Activated CD8-positive, alpha-beta T cell treated with anti-CD3 and anti-CD28 coated beads for 36 hours (primary cell): ENCODE results near the gene EPHA4. TPM values are rescaled to one million over a fixed set of nuclear protein-coding genes. Genes with fewer than 3 reads are reported as not detected.

Experiments
- ATAC-seq: fragments of 200-7000 bp; cut with Tn5 transposase; one replicate; pipeline ENCODE4 v1.10.0; 2021; ENCODE audit warnings: mild to moderate bottlenecking, moderate library complexity
- CTCF ChIA-PET: fragments of 350-600 bp; sonication (Branson Sonifier 250); formaldehyde crosslinking; loops from one replicate; lab custom pipeline; 2021; ENCODE audit warnings: antibody characterized with exemption; lab: Charles Lee
- POLR2A ChIA-PET: fragments of 350-600 bp; sonication (Branson Sonifier 250); formaldehyde crosslinking; loops from one replicate; lab custom pipeline; 2021; ENCODE audit warnings: antibody characterized with exemption; lab: Charles Lee
- DNase-seq: peaks from one replicate; pipeline ENCODE4 v3.0.0-alpha.2; 2020
- H3K27ac Mint-ChIP-seq: one replicate; pipeline ENCODE4 v1.8.0; 2021; ENCODE audit warnings: mild to moderate bottlenecking, mixed read lengths
- H3K27me3 Mint-ChIP-seq: one replicate; pipeline ENCODE4 v1.8.0; 2021; ENCODE audit warnings: mixed read lengths
- H3K36me3 Mint-ChIP-seq: one replicate; pipeline ENCODE4 v1.8.0; 2021; ENCODE audit warnings: low read depth, mixed read lengths
- H3K4me1 Mint-ChIP-seq: one replicate; pipeline ENCODE4 v1.8.0; 2021; ENCODE audit warnings: low read depth, mixed read lengths
- H3K4me3 Mint-ChIP-seq: one replicate; pipeline ENCODE4 v1.8.0; 2021; ENCODE audit warnings: mild to moderate bottlenecking, moderate library complexity, mixed read lengths
- H3K9me3 Mint-ChIP-seq: one replicate; pipeline ENCODE4 v1.8.0; 2021; ENCODE audit warnings: mixed read lengths
- CTCF ChIP-seq: fragments of 200-600 bp; IDR thresholded peaks from one replicate; pipeline ENCODE4 v1.8.0; 2022; ENCODE audit warnings: antibody characterized with exemption, mild to moderate bottlenecking
- intact Hi-C: fragments of 100-400 bp; cut with micrococcal nuclease; formaldehyde crosslinking; loops from one replicate; pipeline ENCODE4 v1.10.0; 2022
- total RNA-seq, 2 experiments: library from RNA; stranded (reverse); gene quantifications; one replicate each; pipeline ENCODE4 v1.2.3, GENCODE V29; 2021

The EPHA4 gene
- total RNA-seq, 2 experiments from 2014 or later = 1.8 to 2.3 TPM

GRCh38 chr2:221570321-221570935, 1.7 kb downstream of the EPHA4 start:
- Mint-ChIP-seq H3K4me1 (peaks cover 21% of the 10 kb centered on the region), H3K4me3 (peak overlapping the region; percentile 83), H3K27me3 (peaks cover 54% of the 10 kb centered on the region), H3K36me3 (no peaks in the 10 kb centered on the region), H3K27ac (no peak overlapping the region), H3K9me3 (no peaks in the 10 kb centered on the region)
- intact Hi-C loops = loop anchor here (5.0 to 10.0 kb wide), 3 partner anchors 186 to 1836 kb away; no protein-coding TSS in a partner anchor
- ATAC-seq = no peak
- DNase-seq = peak; percentile 23
- ChIA-PET POLR2A (no interaction called here), CTCF (no interaction called here)
- TF ChIP-seq CTCF = no peak

DNA sequence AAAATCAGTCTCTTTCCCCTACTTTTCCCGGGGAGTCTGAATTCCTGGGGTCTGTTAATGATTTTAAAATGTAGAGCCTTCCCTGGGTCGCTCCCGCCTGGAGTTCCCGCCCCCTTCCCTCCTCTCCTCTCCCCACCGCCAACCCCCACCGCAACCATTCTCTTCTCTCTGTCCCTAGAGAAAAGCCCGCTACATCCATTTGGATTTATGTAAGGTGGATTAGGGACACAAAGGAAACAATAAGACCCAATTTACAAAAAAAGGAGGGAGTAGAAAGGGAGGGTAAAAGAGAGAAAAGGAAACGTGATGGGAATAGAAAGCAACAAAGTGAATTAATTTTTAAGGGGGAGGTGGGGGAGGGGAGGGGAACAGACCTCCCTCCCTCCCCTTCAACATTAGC, 2.2 kb downstream of the EPHA4 start:
- CTCF ChIA-PET = no interaction called here
- no peak for TF ChIP-seq CTCF
- Mint-ChIP-seq H3K9me3 (no peaks in the 10 kb centered on the region), H3K4me3 (peak overlapping the region; percentile 83), H3K4me1 (peaks cover 21% of the 10 kb centered on the region), H3K27me3 (peaks cover 52% of the 10 kb centered on the region), H3K27ac (no peak overlapping the region), H3K36me3 (no peaks in the 10 kb centered on the region)
- DNase-seq (no peak), ATAC-seq (no peak)
- intact Hi-C loops = loop anchor here (5.0 to 10.0 kb wide), 3 partner anchors 185 to 1835 kb away; no protein-coding TSS in a partner anchor
- POLR2A ChIA-PET = no interaction called here

DNA sequence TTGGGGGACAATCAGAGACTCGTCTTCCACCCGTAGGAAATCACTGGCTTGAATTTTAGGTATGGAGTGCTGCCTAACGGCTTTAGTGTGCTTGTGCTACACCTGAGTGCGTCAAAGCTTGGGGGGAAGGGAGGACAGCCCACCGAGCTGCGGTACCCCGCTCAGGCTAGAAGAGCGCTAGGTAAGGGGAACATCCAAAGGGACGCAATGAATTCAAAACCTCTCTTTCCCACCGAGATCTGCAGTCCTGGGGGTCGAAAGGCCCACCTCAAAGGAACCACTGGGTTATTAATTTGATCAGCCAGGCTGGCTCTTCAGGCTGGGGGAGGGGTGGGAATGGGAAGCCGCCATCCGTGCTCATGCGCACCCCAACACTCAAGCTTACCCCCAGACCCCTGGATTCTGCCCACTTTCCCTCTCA, 2.7 kb downstream of the EPHA4 start:
- Mint-ChIP-seq H3K4me3 (no peak overlapping the region), H3K36me3 (no peaks in the 10 kb centered on the region), H3K9me3 (no peaks in the 10 kb centered on the region), H3K27me3 (peaks cover 47% of the 10 kb centered on the region), H3K27ac (no peak overlapping the region), H3K4me1 (peaks cover 19% of the 10 kb centered on the region)
- ChIA-PET POLR2A (no interaction called here), CTCF (no interaction called here)
- TF ChIP-seq CTCF = no peak
- no peak for ATAC-seq
- DNase-seq = no peak
- intact Hi-C loops = no loop called here

GRCh38 chr2:221568299-221568698, 3.8 kb downstream of the EPHA4 start:
- intact Hi-C loops = no loop called here
- Mint-ChIP-seq H3K27ac (no peak overlapping the region), H3K27me3 (peaks cover 38% of the 10 kb centered on the region), H3K36me3 (no peaks in the 10 kb centered on the region), H3K4me1 (peaks cover 12% of the 10 kb centered on the region), H3K4me3 (no peak overlapping the region), H3K9me3 (no peaks in the 10 kb centered on the region)
- ChIA-PET CTCF (interaction anchor here (0.9 kb wide), 1 partner anchor 15 kb away, joined by 3 read pairs; no protein-coding TSS in a partner anchor), POLR2A (no interaction called here)
- ATAC-seq (no peak), DNase-seq (no peak)
- no peak for TF ChIP-seq CTCF

DNA sequence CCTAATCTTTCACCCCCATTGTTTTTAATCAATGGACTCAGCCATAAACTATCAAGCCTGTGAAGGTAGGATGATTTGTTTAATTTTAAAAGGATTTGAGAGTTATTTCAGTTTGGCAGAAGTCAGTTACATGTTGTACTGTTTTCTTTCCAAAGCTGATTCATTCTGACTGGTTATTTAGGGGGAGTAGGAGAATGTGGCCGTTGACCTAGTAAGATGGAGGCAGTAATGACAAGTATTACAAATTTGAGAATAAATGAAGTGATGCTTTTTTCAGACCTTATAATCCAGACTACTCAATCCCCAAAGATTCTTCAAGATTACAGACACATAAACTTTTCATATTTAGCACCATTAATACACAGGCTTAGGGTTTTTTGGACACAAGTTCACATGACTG, 4.3 kb downstream of the EPHA4 start:
- TF ChIP-seq CTCF = no peak
- peaks cover 40% of the 10 kb centered on the region for H3K27me3 Mint-ChIP-seq
- H3K27ac Mint-ChIP-seq = no peak overlapping the region
- peaks cover 12% of the 10 kb centered on the region for H3K4me1 Mint-ChIP-seq
- no peak overlapping the region for H3K4me3 Mint-ChIP-seq
- intact Hi-C loops = no loop called here
- CTCF ChIA-PET = interaction anchor here (0.9 kb wide), 1 partner anchor 16 kb away, joined by 3 read pairs; no protein-coding TSS in a partner anchor
- ATAC-seq (no peak), DNase-seq (no peak)
- no peaks in the 10 kb centered on the region for H3K36me3 Mint-ChIP-seq
- POLR2A ChIA-PET = no interaction called here
- H3K9me3 Mint-ChIP-seq = no peaks in the 10 kb centered on the region
